GM18951 (cell line): ENCODE measurements around the gene UNKL.
A peak's percentile ranks its signal among the peaks of the same experiment; 100 is the strongest.

ENCODE experiments used
- POLR2A ChIP-seq: IDR thresholded peaks from 4 replicates; pipeline ENCODE4 v1.6.1; 2011; ENCODE audit warnings: mild to moderate bottlenecking; ENCODE audit not compliant: insufficient read length, insufficient read depth; ENCODE audit errors: extremely low read depth
- in situ Hi-C: fragments of 300-500 bp; cut with MboI; formaldehyde crosslinking; loops from one replicate; pipeline ENCODE4 v1.12.0; 2022; ENCODE audit warnings: low sequenced_read_pairs, mixed read lengths, inconsistent platforms; ENCODE audit not compliant: unreplicated experiment

UNKL gene

DNA sequence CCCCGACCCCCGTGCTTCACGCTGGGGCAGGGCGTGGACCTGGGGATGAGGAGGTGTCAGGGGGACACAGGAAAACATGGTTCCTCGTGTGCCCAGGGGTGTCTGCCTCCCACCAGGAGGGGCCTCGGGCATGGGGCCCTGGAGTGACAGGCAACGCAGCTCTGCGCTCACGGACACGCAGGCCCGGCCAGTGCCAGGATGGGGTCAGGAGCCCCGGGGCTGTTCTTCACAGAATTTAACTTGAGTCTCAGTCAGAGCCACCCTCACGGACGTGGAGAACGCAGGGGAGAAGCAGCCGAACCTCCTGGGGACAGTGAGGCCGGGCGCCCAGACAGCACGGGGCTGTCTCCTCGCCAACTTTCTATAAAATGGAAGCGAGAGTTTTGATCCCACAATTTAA is 16.7 kb downstream of the UNKL start:
- no peak for TF ChIP-seq POLR2A
- in situ Hi-C loops = no loop called here

GRCh38 chr16:1395444-1396031 is 19.0 kb downstream of the UNKL start:
- no peak for TF ChIP-seq POLR2A
- in situ Hi-C loops = no loop called here

DNA sequence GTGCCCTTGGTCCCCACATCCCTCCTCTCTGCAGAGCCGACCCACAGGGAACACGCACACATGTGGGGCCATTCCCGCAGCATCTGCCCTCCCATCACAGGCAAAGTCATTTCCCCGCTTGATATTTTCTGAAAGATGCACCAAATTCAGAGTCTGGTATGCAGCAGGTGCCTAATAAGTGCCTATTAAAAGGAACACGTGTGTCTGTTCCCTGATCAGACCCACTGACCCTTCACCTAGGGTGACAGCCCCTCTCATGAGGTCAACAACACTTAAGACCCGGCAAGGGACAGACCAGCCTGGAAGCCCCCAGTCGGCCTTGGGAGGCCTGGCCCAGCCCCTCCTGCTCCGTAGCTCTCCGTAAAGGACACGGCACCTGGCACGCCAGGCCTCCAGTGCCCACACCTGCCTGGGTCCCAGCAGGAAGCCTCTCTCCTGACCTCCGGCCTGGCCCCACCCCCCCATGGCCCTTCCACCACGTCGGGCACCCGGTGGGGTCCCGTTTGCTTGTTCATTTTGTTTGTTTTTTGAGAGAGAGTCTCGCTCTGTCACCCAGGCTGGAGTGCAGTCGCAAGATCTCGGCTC is 20.0 kb downstream of the UNKL start:
- no peak for TF ChIP-seq POLR2A

DNA sequence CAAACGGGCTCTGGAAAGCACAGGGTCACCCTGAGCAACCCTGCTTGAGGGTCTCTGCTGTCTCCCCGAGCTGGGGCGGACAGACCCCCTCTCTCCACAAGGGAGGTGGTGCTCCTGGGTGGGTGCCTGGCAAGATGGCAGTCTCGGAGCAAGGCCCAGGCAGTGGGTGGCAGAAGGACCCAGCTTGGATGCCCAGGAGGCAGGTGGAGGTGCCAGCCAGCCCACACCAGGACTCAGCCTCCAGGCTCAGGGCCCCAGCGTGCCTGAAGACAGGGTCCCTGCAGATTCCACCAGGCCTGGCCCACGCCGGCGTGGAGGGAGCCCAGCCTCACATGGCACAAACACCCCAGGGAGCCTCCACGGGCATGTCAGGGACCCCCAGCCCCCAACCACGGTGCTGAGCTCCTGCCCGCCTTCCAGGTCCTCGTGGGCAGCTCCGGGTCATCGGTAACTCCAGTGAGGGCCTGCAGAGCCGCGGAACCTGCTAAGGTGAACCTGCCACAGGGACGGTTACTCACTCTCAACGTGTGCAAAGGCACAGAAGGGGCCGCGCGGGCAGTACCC is 20.8 kb downstream of the UNKL start:
- in situ Hi-C loops = no loop called here
- TF ChIP-seq POLR2A = no peak

More for the DNA sequence above, 20.0 kb downstream of the UNKL start:
- in situ Hi-C loops = no loop called here

- TF ChIP-seq POLR2A = no peak
- in situ Hi-C loops = no loop called here
Observed at GRCh38 chr16:1392826-1393225, 21.7 kb downstream of the UNKL start.

DNA sequence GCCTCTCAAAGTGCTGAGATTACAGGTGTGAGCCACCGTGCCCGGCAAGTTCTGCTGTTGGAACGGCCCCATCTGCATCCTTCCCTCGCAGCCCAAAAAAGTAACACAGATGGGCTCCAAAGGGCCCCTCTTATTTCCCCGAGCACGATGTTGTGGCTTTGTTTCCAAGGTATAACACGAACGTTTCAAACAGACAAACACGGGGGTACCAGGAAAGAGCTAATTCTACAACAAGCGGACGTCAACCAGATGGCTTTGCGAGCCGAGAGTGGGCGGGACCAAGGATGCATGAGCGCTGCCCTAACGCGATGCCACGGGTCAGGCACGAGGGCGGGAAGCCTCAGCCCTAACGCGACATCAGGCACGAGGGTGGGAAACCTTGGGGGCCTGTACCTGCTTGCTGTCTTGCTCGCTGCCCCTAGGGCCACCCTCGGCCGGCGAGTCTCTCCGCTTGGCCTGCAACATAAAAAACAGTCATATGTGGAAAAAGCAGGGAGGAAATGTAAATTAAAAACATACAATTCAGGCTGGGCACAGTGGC is 24.2 kb downstream of the UNKL start:
- no peak for TF ChIP-seq POLR2A
- in situ Hi-C loops = no loop called here

DNA sequence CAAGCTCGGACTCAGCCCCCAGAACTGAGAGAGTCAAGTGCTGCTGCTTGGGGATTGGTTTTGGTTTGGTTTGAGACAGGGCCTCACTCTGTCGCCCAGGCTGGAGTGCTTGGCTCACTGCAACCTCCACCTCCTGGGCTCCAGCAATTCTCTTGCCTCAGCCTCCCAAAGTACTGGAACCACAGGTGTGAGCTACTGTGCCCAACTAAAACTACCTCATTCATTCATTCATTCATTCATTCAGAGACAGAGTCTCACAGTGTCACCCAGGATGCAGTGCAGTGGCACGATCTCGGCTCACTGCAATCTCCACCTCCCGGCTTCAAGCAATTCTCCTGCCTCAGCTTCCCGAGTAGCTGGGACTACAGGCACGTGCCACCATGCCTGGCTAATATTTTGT is 24.7 kb downstream of the UNKL start:
- in situ Hi-C loops = no loop called here
- no peak for TF ChIP-seq POLR2A

DNA sequence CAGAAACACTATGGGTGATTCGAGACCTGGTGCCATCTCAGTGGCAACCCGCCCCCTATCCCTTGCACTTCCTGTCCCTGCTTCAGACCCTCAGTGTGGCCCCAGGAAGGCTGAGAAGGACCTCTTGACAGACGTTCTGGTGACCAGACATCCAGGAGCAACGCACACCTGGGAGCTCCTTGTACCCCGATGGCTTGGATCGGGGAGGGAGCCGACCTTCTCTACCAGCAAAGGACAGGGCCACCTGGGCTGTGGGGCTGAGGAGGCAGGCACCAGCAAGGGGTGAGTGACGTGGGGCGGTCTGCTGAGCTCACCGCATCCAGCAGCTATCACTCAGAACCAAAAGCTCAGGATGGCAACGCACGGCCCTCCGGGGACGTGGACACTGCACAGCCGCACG is 27.2 kb downstream of the UNKL start:
- in situ Hi-C loops = no loop called here
- TF ChIP-seq POLR2A = no peak

- no peak for TF ChIP-seq POLR2A
- in situ Hi-C loops = no loop called here
Observed at GRCh38 chr16:1385232-1385631, 29.3 kb downstream of the UNKL start.

DNA sequence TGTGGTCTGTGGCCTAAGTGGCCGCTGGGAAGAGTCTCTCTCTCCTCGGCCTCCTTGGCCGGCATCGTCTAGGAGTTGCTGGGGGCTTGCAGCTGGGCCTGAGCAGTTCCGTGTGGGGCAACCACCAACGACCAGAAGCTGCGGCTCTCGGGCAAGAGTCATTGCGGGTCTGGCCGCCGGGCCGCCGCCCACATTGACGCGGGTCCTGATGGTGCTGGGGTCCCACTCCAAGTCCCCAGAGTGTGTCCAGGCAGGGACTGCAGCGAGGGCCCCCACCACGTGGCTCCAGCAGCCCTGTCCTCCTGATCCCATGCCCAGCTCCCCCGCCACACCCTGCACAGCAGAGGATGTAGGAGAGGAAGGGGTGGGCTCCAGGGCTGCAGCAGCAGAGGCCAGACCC is 30.9 kb downstream of the UNKL start:
- TF ChIP-seq POLR2A = no peak
- in situ Hi-C loops = no loop called here

DNA sequence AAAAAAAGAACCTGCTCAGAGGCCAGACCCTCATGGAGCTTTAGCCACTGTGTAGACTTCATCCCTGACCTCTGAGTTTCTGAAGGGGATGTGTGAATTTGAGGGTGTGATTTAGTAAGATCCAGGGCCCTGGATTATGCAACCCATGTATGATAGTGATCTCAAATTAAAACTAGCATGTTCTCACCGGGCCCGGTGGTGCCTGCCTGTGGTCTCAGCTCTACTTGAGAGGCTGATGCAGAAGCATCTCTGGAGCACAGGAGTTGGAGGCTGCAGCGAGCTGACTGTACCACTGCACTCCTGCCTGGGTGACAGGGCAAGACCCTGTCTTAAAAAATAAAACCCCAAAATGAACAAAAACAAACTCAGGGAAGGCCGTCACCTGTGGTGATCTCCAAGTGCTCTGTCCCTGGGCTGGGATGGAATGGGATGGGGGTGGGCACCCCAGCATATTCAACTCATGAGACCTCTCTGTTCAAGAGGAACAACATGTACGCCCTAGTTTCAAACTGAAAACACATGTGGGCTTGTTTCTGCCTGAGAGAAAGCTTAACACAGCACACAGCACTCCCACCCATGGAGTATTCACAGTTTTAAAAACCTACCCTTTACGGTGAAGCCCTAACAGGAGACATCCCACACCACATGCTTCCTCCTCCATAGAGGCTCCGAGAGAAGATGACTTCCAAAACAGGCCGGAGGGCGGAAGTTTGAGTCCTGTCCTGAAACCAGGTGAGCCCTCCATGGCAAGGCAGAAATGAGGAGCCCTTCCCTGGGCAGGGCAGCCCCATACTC is 32.7 kb downstream of the UNKL start:
- TF ChIP-seq POLR2A = no peak
- in situ Hi-C loops = no loop called here

GRCh38 chr16:1380195-1380594 is 34.3 kb downstream of the UNKL start:
- no peak for TF ChIP-seq POLR2A
- in situ Hi-C loops = no loop called here

GRCh38 chr16:1379304-1380076 is 35.0 kb downstream of the UNKL start:
- peak; percentile 73 for TF ChIP-seq POLR2A
- in situ Hi-C loops = no loop called here

DNA sequence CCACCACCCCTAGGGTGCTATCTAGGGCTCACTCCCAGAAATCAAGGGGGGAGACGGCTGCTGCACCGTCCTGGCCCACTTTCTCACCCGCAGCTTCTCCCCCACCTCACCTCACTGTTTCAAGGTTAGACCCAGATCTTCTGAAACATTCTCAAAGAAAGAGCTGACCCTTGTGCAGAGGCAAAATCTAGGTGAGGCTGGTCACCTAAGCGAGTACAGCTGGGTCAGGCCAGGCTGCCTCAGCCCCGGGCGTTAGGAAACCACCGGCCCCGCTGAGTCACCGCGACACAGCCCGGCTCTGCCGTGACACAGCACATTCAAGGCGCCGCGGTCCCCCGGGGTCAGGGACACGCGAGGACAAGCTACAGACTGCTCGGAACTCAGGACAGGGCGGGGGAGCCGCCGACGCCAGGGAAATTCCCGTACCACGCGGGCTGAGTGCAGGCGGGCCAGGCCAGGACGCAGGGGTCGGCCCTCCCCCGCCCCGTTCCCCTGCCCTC is 35.6 kb downstream of the UNKL start:
- TF ChIP-seq POLR2A = no peak
- in situ Hi-C loops = no loop called here
